Measurements from ENCODE around the gene MRPL22. TPM values are rescaled to one million over a fixed set of nuclear protein-coding genes. Genes with fewer than 3 reads are reported as not detected.
"Not testable (repeated sequence)": the region's sequence is repeated elsewhere in the genome, so short reads cannot be mapped to it uniquely, and the experiment has no call there.

Gene MRPL22
- total RNA-seq, 2 donors from 2014 or later = 25.4 to 30.1 TPM

GRCh38 chr5:155004138-155004744 lies 63.4 kb downstream of the MRPL22 start:
- Histone ChIP-seq H3K27ac (no peak overlapping the region), H3K4me1 (no peaks in the 10 kb centered on the region), H3K4me3 (no peak overlapping the region), H3K36me3 (no peaks in the 10 kb centered on the region), H3K27me3 (no peaks in the 10 kb centered on the region), H3K9me3 (no peaks in the 10 kb centered on the region)
- DNase-seq (ENCODE audit: low spot score) = no peak
- TF ChIP-seq CTCF (IDR thresholded peaks at IDR 0.05) = peak in 1 of 2 donors; percentile 55

GRCh38 chr5:155006265-155006664 lies 65.4 kb downstream of the MRPL22 start:
- H3K27ac ChIP-seq; H3K4me3 ChIP-seq; H3K36me3 ChIP-seq; H3K9me3 ChIP-seq; H3K27me3 ChIP-seq; DNase-seq (ENCODE audit: low spot score); H3K4me1 ChIP-seq: not testable (repeated sequence)

- H3K4me1 ChIP-seq = no peaks in the 10 kb centered on the region
- H3K4me3 ChIP-seq = no peak overlapping the region
- H3K27ac ChIP-seq = no peak overlapping the region
- H3K9me3 ChIP-seq = no peaks in the 10 kb centered on the region
- no peak for DNase-seq (ENCODE audit: low spot score)
- no peaks in the 10 kb centered on the region for H3K36me3 ChIP-seq
- H3K27me3 ChIP-seq = no peaks in the 10 kb centered on the region
- TF ChIP-seq CTCF (IDR thresholded peaks at IDR 0.05) = no peak
Measured at GRCh38 chr5:155008669-155009068, 67.8 kb downstream of the MRPL22 start.

- DNase-seq (ENCODE audit: low spot score) = no peak
- H3K4me1 ChIP-seq = no peaks in the 10 kb centered on the region
- H3K27me3 ChIP-seq = no peaks in the 10 kb centered on the region
- no peak for TF ChIP-seq CTCF (IDR thresholded peaks at IDR 0.05)
- H3K4me3 ChIP-seq = no peak overlapping the region
- H3K27ac ChIP-seq = no peak overlapping the region
- H3K36me3 ChIP-seq = no peaks in the 10 kb centered on the region
- H3K9me3 ChIP-seq = no peaks in the 10 kb centered on the region
Measured at GRCh38 chr5:155010881-155011280, 70.0 kb downstream of the MRPL22 start.

GRCh38 chr5:155013526-155013925 lies 72.7 kb downstream of the MRPL22 start, which contains the start of gene KIF4B:
Gene KIF4B, plus strand, starts transcription at chr5:155013755. Its CDS starts 105 bp downstream, at chr5:155013860.
- Histone ChIP-seq H3K4me3 (no peak within 1 kb of the TSS), H3K9me3 (no peaks in the 10 kb centered on the region), H3K27me3 (no peaks in the 10 kb centered on the region), H3K27ac (no peak within 1 kb of the TSS), H3K4me1 (no peaks in the 10 kb centered on the region), H3K36me3 (no peaks in the 10 kb centered on the region)
- DNase-seq (ENCODE audit: low spot score) = no peak
- no peak for TF ChIP-seq CTCF (IDR thresholded peaks at IDR 0.05)

GRCh38 chr5:155015239-155015638 lies 74.4 kb downstream of the MRPL22 start:
- H3K4me1 ChIP-seq = no peaks in the 10 kb centered on the region
- no peak overlapping the region for H3K4me3 ChIP-seq
- no peaks in the 10 kb centered on the region for H3K36me3 ChIP-seq
- no peak overlapping the region for H3K27ac ChIP-seq
- H3K9me3 ChIP-seq = no peaks in the 10 kb centered on the region
- no peak for DNase-seq (ENCODE audit: low spot score)
- TF ChIP-seq CTCF (IDR thresholded peaks at IDR 0.05) = no peak
- no peaks in the 10 kb centered on the region for H3K27me3 ChIP-seq

All from right atrium auricular region (tissue), 2 donors.